Thoracic aorta (tissue), 2 donors: ENCODE data around the gene PRAC2. TPM values are rescaled to one million over a fixed set of nuclear protein-coding genes. Genes with fewer than 3 reads are reported as not detected.

ENCODE experiments used
- ATAC-seq: fragments of 150-250 bp; one replicate; pipeline ENCODE4 v1.8.0; 2017; ENCODE audit warnings: low read depth; ENCODE audit not compliant: insufficient number of reproducible peaks, low FRiP score
- DNase-seq: peaks from one replicate; pipeline ENCODE4 v3.0.0-alpha.2; 2020; ENCODE audit warnings: low spot score
- H3K27ac ChIP-seq, 2 donors: fragments of 200-600 bp; sonication (generic); 1 replicate in 1 of 2; 2 replicates in 1 of 2; pipeline ENCODE4 v1.5.1; 2016; ENCODE audit warnings: mild to moderate bottlenecking in 2 of 2, moderate library complexity in 2 of 2
- H3K27me3 ChIP-seq: fragments of 200-600 bp; sonication (generic); replicated peaks from 2 replicates; pipeline ENCODE4 v1.6.0; 2016; ENCODE audit warnings: mild to moderate bottlenecking; ENCODE audit not compliant: insufficient read depth
- H3K36me3 ChIP-seq: fragments of 200-600 bp; sonication (generic); one replicate; pipeline ENCODE4 v1.5.1; 2016
- H3K4me1 ChIP-seq, 2 donors: fragments of 200-600 bp; sonication (generic); 1 replicate in 1 of 2; 2 replicates in 1 of 2; pipeline versions ENCODE4 v1.5.1 to v1.6.0; 2016; ENCODE audit warnings: low read depth in 2 of 2, mild to moderate bottlenecking in 1 of 2; ENCODE audit not compliant: control insufficient read depth in 1 of 2
- H3K4me3 ChIP-seq: fragments of 200-600 bp; sonication (generic); 2 replicates; pipeline ENCODE4 v1.5.1; 2016; ENCODE audit warnings: mild to moderate bottlenecking
- H3K9me3 ChIP-seq: fragments of 200-600 bp; sonication (generic); 2 replicates; pipeline ENCODE4 v1.5.1; 2016
- CTCF ChIP-seq: fragments of 200-600 bp; sonication (generic); IDR thresholded peaks from one replicate; pipeline ENCODE4 v1.5.1; 2019; ENCODE audit warnings: antibody characterized with exemption
- total RNA-seq, 2 donors: library from RNA; depleted of rRNA; stranded (reverse); fragments of >200 nt; gene quantifications; one replicate each; pipeline versions ENCODE4 v1.1.0 to v1.2.3, GENCODE V29; 2016

The PRAC2 gene
- total RNA-seq, 2 donors from 2014 or later: not detected

- Histone ChIP-seq H3K4me1 (no peaks in the 10 kb centered on the region), H3K4me3 (no peak overlapping the region), H3K27me3 (no peaks in the 10 kb centered on the region), H3K9me3 (no peaks in the 10 kb centered on the region), H3K27ac (no peak overlapping the region), H3K36me3 (no peaks in the 10 kb centered on the region)
- no peak for ATAC-seq
- no peak for DNase-seq
- no peak for TF ChIP-seq CTCF
These were observed 32.3 kb upstream of the PRAC2 start for GRCh38 chr17:48690655-48691054.

GRCh38 chr17:48692049-48692448, 30.9 kb upstream of the PRAC2 start:
- H3K4me1 ChIP-seq: no peaks in the 10 kb centered on the region
- no peak overlapping the region for H3K27ac ChIP-seq
- H3K9me3 ChIP-seq: no peaks in the 10 kb centered on the region
- no peak for DNase-seq
- no peaks in the 10 kb centered on the region for H3K36me3 ChIP-seq
- no peak overlapping the region for H3K4me3 ChIP-seq
- no peak for ATAC-seq
- no peak for TF ChIP-seq CTCF
- no peaks in the 10 kb centered on the region for H3K27me3 ChIP-seq

GRCh38 chr17:48693178-48693577, 29.8 kb upstream of the PRAC2 start:
- H3K36me3 ChIP-seq: no peaks in the 10 kb centered on the region
- no peaks in the 10 kb centered on the region for H3K27me3 ChIP-seq
- no peak for DNase-seq
- ATAC-seq: no peak
- no peaks in the 10 kb centered on the region for H3K4me1 ChIP-seq
- TF ChIP-seq CTCF: no peak
- no peaks in the 10 kb centered on the region for H3K9me3 ChIP-seq
- H3K27ac ChIP-seq: no peak overlapping the region
- no peak overlapping the region for H3K4me3 ChIP-seq

- Histone ChIP-seq H3K4me3 (no peak overlapping the region), H3K27ac (no peak overlapping the region), H3K9me3 (no peaks in the 10 kb centered on the region), H3K27me3 (no peaks in the 10 kb centered on the region), H3K36me3 (no peaks in the 10 kb centered on the region), H3K4me1 (no peaks in the 10 kb centered on the region)
- no peak for DNase-seq
- TF ChIP-seq CTCF: no peak
- no peak for ATAC-seq
These were observed 21.0 kb upstream of the PRAC2 start for GRCh38 chr17:48701864-48702532.

- ATAC-seq (no peak), DNase-seq (no peak)
- TF ChIP-seq CTCF: no peak
- Histone ChIP-seq H3K4me1 (no peaks in the 10 kb centered on the region), H3K36me3 (no peaks in the 10 kb centered on the region), H3K4me3 (no peak overlapping the region), H3K27me3 (no peaks in the 10 kb centered on the region), H3K27ac (no peak overlapping the region), H3K9me3 (no peaks in the 10 kb centered on the region)
These were observed 18.4 kb upstream of the PRAC2 start for GRCh38 chr17:48704361-48705248.
